Germinal center (tissue), 1 donor: ENCODE results near the gene FLT1.
A peak's percentile ranks its signal among the peaks of the same experiment; 100 is the strongest.

Source experiments
- DNase-seq: peaks from one replicate; pipeline ENCODE4 v3.0.0; 2012; ENCODE audit warnings: mixed read lengths, low spot score

FLT1 gene

GRCh38 chr13:28455580-28456194 lies 39.2 kb downstream of the FLT1 start:
- no peak for DNase-seq

GRCh38 chr13:28452755-28453154 lies 42.2 kb downstream of the FLT1 start:
- DNase-seq, result no peak

- no peak for DNase-seq
Observed at GRCh38 chr13:28451482-28452217, 43.3 kb downstream of the FLT1 start.

- DNase-seq, result no peak
Observed at GRCh38 chr13:28449826-28450773, 44.8 kb downstream of the FLT1 start.

- DNase-seq, result no peak
Observed at GRCh38 chr13:28448651-28449358, 46.1 kb downstream of the FLT1 start.

- no peak for DNase-seq
Observed at GRCh38 chr13:28447989-28448388, 46.9 kb downstream of the FLT1 start.

GRCh38 chr13:28447206-28447605 lies 47.7 kb downstream of the FLT1 start:
- no peak for DNase-seq

- no peak for DNase-seq
Observed at GRCh38 chr13:28442839-28443238, 52.1 kb downstream of the FLT1 start.

- DNase-seq, result no peak
Observed at GRCh38 chr13:28441529-28441928, 53.4 kb downstream of the FLT1 start.

GRCh38 chr13:28440774-28441504 lies 54.0 kb downstream of the FLT1 start:
- DNase-seq, result no peak

GRCh38 chr13:28438598-28439334 lies 56.2 kb downstream of the FLT1 start:
- DNase-seq, result no peak

GRCh38 chr13:28438067-28438466 lies 56.9 kb downstream of the FLT1 start:
- no peak for DNase-seq

- DNase-seq, result no peak
Observed at GRCh38 chr13:28435917-28436316, 59.0 kb downstream of the FLT1 start.

GRCh38 chr13:28434926-28435325 lies 60.0 kb downstream of the FLT1 start:
- DNase-seq, result no peak

- DNase-seq, result no peak
Observed at GRCh38 chr13:28432816-28433560, 61.9 kb downstream of the FLT1 start.

- peak; percentile 36 for DNase-seq
Observed at GRCh38 chr13:28429685-28430290, 65.1 kb downstream of the FLT1 start.

GRCh38 chr13:28429096-28429495 lies 65.8 kb downstream of the FLT1 start:
- no peak for DNase-seq

- no peak for DNase-seq
Observed at GRCh38 chr13:28426381-28426780, 68.5 kb downstream of the FLT1 start.

- no peak for DNase-seq
Observed at GRCh38 chr13:28425793-28426192, 69.1 kb downstream of the FLT1 start.
